HG03045 (cell line): Measurements from ENCODE around the gene FXYD1.

Source experiments
- ATAC-seq: cut with Tn5 transposase; IDR thresholded peaks from one replicate; pipeline ENCODE4 v1.9.1; 2021; ENCODE audit warnings: mild to moderate bottlenecking, moderate library complexity; ENCODE audit not compliant: unreplicated experiment

Gene FXYD1

DNA sequence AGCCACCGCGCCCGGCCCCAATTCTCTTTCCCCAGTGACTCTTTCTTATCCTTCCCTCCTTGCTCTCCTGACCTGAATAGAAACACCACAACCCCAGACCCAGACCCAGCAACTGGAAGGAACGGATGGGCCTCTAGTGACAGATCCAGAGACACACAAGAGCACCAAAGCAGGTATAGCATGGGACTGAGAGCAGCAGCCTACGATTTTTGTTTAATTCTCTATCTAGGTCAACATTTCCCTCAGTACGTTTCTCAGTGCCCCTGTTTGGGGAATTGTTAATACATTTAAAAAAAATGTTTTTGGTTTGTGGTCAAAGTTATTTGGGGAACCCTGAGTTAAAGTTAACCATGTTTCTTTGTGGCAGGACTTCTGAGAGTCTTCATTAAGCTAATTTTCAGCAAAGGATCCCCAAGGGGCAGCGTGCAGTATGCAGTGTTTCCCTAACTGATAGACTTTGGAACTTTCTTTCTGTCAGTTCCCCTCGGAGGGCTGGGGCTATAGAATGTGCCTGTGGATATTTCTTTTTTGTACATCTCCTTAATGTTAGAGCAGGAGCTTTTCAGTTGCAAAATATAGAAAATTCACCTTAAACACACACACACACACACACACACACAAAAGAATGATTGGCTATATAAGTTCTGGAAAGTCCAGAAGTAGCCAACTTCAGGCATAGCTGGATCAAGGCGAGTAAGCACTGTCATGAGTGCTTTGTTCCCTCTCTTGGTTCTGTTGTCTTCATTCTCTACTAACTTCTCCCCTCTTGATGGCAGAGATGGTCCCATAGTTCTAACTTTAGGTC is 22.2 kb downstream of the FXYD1 start:
- no peak for ATAC-seq

DNA sequence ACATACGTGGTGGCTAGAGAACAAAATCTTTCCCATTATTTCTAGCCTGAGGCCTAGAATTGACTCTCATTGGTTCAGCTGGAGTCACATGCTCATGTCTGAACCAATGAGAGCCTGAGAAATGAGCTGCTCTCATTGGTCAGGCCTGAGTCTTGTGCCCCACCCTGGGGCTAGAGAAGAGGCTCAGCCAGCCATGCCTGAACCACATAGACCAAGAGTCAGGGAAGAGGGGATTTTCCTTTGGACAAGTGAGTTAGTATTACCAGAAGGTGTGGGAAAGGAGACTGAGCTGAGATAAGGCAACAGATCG is 22.8 kb downstream of the FXYD1 start:
- ATAC-seq = no peak

DNA sequence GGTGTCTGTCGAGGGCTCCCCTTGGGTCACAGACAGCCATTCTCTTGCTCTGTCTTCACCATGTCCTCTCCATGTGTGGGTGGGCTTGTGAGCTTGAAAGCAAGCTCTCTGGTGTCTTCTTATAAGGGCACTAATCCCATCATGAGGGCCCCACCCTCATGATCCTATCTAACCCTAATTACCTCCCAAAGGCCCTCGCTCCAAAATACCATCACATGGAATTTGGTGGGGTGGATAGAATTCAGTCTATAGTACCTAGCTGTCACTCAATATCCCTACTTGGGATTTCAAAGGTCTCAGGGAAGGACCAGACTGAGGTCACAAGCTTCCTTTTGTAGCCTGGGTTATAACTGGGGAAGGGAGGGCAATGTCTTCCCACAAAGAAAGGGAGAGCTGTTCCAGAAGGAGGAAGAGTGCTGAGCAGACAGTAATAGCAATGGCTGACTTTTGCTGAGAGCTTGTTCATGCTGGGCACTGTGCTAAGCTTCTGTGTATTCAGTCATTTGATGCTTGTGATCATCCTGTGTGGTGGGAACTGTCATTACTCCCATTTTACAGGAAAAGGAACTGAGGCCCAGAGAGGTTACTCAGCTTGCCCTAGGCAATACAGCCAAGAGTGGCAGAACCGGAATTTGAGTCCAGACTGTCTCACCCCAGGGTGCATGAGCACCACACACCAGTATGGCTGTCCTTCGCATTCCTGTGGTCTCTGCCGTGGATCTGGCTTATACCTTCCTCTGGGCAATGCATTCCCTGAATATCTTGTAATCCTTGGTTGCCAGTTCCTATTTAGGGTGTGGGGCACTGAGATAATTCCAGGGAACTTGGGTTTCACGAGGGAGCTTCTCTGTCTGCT is 24.1 kb downstream of the FXYD1 start:
- ATAC-seq = no peak

DNA sequence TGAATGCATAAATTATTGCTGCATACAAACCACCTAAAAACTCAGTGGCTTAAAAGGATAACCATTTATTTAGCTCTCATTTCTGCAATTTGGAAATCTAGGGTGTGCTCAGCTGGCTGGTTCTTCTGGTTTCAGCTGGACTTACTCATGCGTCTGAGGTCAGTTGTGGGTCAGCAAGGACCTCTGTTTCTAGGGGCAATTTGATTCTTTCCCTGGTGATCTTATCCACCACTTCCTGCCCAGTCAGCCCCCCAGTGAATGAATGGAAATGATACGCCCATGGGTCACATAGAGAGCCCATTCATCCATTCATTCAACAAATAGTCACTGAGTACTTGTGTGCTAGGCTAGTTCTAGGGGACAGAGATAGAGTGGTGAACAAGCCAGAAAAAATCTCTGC is 25.8 kb downstream of the FXYD1 start:
- no peak for ATAC-seq

DNA sequence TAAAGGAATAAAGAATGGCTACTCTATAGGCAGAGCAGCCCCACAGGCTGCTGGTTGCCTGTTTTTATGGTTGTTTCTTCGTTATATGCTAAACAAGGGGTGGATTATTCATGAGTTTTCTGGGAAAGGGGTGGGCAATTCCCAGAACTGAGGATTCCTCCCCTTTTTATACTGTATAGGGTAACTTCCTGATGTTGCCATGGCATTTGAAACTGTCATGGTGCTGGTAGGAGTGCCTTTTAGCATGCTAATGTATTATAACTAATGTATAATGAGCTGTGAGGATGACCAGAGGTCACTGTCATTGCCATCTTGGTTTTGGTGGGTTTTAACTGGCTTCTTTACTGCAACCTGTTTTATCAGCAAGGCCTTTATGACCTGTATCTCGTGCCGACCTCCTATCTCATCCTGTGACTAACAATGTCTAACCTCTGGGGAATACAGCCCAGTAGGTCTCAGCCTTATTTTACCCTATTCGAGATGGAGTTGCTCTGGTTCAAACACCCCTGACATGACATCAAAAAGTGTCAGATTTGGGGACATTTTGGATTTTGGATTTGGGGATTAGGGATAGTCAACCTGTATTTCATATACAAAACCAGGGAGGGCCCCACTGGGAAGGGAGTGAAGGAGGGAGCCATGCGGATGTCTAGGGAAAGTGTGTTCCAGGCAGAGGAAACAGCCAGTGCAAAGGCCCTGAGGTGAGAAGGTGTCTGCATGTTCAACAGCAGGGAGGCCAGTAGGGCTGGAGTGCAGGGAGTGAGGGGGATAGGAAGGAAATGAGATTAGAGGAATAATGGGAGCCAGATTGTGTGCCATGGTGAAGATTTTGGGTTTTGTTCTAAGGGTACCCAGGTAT is 26.8 kb downstream of the FXYD1 start:
- no peak for ATAC-seq

DNA sequence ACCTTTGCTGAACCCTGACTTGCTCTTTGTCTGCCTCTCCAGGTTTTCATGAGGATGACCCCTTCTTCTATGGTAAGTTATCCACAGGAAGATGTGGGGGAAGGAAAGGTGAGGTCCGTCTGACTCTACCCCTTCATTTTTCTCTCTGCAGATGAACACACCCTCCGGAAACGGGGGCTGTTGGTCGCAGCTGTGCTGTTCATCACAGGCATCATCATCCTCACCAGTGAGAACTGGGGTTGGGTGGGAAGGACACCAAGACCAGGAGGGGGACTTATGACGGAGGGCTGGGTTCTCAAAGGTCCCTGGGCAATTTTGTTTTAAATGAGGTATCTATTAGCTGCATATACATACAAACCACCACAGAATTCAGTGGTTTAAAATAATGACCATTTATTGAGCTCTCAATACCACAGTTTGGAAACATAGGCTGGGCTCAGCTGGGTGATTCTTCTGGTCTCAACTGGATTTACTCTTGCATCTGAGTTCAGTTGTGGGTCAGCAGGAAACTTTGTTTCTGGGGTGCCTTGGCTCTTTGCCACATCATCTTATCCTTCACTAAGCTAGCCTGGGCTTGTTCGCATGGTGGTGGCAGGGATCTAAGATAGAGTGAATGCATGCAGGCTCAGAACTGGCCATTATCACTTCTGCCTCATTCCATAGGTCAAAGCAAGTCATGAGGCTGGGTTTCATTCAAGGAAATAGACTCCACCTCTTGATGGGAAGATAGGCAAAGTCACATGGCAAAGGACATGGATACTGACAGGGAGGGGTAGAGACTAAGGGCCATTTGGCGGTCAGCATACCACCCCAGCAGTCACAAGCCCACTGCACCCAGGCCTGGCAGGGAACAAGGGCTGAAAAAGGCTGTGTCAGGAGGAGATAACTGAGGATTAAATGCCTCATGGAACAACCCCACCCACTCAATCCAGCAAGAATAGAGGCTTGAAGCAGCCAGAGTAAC is 27.8 kb downstream of the FXYD1 start:
- ATAC-seq = no peak

DNA sequence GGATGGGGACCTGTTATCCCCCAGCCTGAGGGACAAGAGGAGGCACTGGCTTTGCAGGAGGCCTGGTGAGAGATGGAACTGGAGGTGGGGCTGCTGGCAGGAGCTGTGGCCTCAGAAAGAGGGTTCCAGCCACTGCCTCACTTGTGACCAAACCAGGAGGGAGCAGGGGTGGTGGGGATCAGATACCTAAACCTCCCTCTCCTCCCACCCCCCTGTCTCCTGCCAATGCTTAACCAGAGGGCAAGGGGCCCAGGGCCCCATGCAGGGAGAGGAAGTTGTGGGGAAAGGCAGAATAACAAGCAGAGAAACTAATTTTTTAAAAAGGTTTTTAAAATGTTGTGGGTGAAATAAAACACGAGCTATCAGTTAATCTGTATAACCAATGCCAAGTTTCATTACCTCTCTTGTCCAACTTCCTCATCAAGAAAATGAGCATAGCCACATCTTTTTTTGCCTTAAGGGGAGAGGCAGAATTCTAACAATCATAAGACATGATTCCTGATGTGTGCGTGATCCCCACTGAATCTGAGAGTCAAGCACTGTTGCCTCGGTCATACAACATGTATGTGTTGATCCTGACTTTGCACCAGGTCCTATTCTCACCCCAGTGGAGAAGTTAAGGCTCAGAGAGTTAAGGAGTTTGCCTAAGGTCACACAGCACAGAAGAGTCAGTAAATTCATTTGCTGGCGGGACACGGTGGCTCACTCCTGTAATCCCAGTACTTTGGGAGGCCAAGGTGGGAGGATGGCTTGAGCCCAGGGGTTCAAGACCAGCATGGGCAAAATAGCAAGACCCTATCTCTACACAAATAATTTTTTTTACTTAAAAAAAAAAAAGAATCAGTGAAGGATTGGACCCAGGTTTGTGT is 28.9 kb downstream of the FXYD1 start:
- ATAC-seq = no peak

DNA sequence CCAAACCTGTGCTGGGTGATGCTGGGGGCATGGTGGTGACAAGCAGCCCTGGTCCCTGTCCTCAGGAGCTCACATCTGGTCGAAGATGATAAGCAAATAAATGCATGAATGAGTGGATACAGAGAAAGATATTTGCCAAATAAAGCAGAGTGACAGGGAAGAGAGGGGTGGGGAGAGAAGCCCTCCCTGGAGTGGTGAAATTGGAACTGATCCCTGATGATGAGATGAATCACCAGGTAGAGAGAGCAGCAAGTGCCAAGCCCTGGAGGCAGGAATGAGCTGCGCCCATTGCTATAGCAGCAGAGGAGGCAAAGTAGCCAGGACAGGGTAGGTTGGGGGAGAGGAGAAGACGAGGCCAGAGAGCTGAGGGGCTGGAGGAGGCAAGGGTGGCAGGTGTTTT is 29.6 kb downstream of the FXYD1 start:
- no peak for ATAC-seq

DNA sequence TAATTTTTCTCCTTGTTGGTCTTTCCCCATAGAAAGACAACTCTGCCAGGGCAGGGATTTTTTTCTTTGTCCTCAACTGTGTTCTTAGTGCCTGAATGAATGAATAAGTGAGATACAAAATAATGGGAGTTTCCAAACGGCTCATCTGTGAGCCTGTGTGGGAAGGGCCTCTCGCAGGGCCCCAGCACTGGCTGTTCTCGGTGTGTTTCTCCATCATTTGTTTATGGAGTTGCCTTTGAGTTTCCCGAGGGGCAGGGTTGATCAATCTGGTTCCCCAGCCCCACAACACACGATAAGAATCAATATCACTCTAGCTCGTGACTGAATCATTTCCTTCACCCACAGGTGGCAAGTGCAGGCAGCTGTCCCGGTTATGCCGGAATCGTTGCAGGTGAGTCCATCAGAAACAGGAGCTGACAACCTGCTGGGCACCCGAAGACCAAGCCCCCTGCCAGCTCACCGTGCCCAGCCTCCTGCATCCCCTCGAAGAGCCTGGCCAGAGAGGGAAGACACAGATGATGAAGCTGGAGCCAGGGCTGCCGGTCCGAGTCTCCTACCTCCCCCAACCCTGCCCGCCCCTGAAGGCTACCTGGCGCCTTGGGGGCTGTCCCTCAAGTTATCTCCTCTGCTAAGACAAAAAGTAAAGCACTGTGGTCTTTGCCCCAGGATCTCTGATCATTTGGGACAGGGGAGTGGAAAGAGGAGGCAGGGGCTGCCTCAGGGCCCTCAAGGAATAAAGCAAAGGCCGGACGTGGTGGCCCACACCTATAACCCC is 30.8 kb downstream of the FXYD1 start:
- ATAC-seq = no peak

DNA sequence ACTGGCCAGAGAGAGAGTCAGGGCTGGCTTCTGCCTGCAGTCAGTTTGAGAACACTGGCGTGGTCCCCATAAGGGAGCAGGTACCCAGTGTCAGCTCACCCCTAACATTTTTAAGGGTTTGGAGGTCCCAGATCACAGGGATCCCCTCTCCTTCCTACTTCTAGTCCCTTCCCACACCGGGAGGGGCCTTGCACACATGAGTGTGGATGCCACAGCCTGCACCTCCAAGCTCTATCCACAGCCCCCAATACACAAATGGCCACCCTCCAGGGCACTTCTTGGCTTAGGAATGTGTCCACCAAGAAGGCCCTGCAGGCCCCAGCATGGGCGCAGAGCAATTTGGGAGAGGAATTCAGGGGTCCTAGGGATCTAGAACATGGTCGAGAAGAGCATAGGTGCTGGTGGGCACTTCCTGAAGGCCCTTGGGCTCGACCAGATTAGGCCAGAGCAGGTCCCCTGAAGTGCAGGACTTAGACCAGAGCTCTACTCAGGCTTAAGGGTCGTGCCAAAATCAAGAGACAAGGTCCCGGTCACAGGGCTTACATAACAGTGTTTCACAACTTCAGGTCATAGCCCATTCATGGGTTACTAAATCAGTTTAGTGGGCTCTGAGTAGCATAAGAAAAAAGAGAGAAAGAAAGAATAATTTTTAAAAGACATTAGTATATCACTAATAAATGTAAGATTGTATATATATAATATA is 31.9 kb downstream of the FXYD1 start:
- no peak for ATAC-seq

DNA sequence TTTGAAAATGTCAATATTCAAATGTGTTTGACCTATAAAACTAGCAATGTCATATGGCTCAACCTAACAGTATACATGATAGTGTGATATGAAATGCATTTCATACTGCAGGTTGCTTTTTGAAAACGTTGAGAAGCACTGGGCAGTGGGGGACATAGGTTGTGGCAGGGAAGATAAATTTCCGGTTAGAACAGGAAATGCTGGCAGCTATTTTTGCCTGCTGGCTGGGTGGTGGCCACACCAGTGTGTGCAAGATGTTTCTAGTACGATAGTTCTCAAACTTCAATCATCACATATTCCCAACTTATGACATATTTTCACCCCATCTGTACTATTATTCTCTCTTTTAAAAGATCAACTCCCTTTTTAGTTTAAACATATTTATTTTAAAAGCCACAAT is 33.1 kb downstream of the FXYD1 start:
- ATAC-seq = no peak

DNA sequence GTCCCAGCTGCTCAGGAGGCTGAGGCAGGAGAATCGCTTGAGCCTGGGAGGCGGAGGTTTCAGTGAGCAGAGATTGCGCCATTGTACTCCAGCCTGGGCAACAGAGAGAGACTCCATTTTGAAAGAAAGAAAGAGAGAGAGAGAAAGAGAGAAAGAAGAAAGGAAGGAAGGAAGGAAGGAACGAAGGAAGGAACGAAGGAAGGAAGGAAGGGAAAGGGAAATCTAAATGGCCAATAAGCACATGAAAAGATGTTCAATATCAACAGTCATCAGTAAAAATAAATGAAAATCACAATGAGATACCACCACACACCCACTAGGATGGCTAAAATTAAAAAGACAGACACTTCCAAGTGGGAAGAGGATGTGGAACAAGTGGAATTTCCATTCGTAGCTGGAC is 35.6 kb downstream of the FXYD1 start:
- ATAC-seq = no peak

DNA sequence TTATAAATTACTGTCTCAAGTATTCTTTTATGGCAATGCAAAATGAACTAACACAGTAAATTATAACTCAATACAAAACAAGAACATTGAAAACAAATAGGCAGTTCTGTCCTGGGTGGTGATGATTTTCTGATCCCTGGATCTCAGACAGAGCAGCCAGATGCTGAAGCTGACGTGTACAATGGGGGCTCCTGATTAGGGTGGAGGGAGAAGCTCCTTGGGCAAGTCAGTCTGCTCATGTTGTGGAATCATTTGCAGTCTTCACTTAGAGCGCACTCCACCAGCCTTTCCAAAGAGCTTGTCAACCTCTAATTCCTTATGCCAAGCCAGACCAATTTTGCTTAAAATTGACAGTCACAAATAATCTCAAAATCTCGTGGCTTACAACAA is 37.6 kb downstream of the FXYD1 start:
- ATAC-seq = no peak

DNA sequence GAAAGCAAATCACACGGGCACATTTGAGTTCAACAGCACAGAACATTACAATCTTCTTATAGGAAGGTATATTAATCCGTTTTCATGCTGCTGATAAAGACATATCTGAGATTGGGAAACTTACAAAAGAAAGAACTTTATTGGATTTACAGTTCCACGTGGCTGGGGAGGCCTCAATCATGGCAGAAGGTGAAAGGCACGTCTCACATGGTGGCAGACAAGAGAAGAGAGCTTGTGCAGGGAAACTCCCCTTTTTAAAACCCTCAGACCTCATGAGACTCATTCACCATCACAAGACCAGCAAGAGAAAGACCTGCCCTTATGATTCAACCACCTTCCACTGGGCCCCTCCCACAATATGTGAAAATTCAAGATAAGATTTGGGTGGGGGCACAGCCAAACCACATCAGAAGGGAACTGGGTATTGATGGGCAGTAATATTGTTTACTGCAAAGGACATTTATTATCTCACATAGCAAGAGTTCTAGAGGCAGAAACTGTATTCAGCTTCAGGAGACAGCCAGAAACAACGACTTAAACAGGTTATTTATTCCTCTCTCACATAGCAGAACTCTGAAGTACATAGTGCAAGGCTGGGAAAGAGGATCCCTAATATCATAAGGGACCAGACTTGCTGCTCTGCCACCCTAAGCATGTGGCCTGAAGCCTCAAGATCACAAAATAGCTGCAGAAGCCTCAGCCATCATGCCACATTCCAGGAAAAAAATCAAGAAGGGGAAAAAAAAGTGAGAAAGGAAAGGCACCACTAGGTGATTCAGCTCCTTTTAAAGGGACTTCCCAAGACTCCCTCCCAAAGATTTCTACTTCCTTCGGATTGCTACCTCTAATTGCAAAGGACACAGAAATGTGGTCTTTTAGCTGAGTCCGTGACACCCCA is 39.0 kb downstream of the FXYD1 start:
- no peak for ATAC-seq

DNA sequence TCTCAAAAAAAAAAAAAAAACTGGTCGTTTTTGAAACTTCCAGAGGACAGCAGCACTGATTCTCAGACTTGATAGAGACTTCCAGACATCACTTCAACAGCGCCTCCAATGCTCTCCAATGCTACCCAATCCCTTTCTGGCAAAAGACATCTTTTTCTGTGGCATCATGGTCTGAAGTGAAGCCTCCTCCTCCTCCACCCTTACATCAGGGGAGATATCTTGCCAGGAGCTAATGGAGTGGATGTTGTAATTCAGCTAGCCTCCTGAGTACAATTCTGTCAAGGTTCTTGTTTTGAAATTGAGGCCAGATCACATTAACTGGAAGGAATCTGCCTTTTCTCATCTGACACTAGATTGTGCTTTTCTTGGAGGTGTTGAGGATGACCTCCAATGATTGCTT is 40.1 kb downstream of the FXYD1 start:
- ATAC-seq = no peak

DNA sequence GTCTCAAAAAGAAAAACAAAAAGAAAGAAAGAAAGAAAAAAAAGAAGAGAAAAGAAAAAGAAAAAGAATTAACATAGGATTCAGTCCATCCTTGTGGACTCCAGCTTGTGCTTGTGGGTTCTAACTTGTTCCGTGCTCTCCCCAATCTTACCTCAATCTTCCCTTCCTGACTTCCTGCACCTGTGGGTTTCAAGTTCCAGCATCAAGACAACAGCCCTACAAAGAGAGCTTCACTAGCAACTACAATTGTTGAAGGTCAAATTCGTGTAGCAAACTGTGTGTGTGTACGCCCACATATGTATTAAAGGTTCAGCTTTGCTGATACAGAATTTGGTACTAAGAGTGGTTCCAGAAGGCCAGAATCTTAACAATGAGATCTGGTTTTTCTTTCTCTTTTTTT is 41.2 kb downstream of the FXYD1 start:
- ATAC-seq = no peak

DNA sequence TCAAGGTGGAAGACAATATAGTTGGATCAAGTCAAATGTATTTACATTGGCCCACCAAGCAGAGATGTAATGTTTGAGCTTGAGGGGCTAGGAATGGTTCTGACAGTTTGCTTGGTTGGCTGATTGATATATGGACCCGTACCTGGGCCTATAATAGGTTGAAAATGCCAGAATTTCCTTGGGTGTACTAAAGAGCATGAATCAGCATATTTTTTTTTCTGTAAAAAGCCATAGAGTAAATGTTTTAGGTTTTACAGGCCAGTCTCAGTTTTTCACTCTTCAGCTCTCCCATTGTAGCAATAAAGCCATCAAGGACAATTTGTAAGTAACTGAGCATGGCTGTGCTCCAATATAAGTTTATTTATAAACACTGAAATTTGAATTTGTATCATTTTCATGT is 42.8 kb downstream of the FXYD1 start:
- no peak for ATAC-seq
